Measurements from ENCODE around the gene ARHGEF12.

The ARHGEF12 gene

DNA sequence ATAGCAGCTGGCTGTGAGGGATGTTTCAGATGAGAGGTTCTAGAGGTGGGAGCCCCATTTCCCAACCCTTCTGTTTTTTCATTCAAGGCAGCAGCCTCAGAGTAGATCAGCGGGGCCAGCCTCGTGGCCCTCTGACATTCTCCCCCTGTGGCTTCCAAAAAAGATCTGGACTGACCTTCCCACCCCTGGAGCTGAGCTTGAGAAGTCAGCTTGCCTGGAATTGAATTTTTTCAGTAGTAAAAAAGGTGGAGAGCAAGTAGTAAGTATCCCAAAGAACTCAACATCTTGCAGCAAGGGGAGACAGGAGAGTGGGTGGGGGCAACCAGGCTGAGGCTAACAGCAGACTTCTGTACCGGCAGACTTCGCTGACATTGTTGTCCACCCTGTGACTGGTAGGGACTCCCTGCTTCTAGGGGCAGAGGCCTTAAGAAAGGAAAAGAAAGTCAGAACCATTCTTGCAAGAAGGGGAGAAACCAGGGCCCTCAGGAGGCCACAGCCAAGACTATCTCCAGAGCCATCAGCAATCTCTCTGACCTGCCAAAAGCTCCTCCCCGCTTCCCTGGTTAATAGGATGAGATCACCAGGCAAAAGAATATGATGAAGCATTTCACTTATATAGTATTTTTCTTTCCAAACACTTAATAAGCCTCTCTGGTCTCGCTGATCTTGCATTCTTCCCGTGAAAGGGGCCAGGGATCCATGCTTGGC is 173.3 kb downstream of the ARHGEF12 start:
- Histone ChIP-seq H3K36me3 (ENCODE audit: insufficient read depth) (no peaks in the 10 kb centered on the region), H2AFZ (ENCODE audit: low read depth) (no peak overlapping the region), H3K27me3 (ENCODE audit: insufficient read depth, low read depth) (no peaks in the 10 kb centered on the region), H3K79me2 (ENCODE audit: insufficient read depth, low read depth) (no peaks in the 10 kb centered on the region), H3K4me1 (ENCODE audit: low read depth, poor library complexity, severe bottlenecking) (no peaks in the 10 kb centered on the region), H3K27ac (no peak overlapping the region), H3K9ac (no peak overlapping the region), H3K4me2 (no peak overlapping the region), H4K20me1 (ENCODE audit: insufficient read depth) (no peaks in the 10 kb centered on the region), H3K4me3 (IDR thresholded peaks at IDR 0.05; ENCODE audit: insufficient read depth, low read depth, low read length) (no peak overlapping the region)
- TF ChIP-seq, protein P1, sequence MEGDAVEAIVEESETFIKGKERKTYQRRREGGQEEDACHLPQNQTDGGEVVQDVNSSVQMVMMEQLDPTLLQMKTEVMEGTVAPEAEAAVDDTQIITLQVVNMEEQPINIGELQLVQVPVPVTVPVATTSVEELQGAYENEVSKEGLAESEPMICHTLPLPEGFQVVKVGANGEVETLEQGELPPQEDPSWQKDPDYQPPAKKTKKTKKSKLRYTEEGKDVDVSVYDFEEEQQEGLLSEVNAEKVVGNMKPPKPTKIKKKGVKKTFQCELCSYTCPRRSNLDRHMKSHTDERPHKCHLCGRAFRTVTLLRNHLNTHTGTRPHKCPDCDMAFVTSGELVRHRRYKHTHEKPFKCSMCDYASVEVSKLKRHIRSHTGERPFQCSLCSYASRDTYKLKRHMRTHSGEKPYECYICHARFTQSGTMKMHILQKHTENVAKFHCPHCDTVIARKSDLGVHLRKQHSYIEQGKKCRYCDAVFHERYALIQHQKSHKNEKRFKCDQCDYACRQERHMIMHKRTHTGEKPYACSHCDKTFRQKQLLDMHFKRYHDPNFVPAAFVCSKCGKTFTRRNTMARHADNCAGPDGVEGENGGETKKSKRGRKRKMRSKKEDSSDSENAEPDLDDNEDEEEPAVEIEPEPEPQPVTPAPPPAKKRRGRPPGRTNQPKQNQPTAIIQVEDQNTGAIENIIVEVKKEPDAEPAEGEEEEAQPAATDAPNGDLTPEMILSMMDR (conservative IDR thresholded peaks at IDR 0.05; ENCODE audit: low read depth, low read length) = no peak

DNA sequence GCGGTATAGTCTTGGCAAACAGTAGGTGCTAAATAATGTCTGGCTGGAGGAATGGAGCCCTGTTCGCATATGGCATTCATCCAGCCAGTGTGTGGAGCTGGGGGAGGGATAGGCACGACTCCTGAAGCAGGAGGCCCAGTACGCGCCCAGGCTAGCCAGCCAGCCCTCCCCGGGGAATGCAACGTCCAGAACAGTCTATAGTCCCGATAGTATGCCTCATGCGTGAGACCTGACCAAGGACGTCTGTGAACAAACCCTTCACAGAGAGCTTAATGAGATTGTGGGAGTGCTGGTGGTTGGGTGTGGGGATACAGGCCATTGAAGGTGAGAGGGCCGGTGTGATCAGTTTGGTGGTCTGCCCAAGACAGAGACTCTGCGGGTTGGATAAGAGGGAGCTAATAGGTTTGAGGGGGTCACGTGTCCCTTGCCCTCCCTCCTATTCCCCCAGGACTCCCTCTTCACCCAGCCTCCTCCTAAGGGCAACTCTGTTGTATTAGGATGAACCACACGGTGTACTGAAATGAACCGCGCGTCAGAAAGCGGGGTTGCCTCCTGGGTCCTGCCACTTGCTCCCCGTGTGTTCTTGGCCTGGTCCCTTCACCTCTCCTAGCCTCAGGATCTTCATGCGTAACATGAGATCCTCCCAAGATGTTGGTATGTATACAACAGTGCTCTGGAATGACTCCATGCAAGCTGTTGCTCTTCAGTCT is 174.3 kb downstream of the ARHGEF12 start:
- no peaks in the 10 kb centered on the region for H3K79me2 ChIP-seq (ENCODE audit: insufficient read depth, low read depth)
- no peaks in the 10 kb centered on the region for H3K36me3 ChIP-seq (ENCODE audit: insufficient read depth)
- H3K9ac ChIP-seq = no peak overlapping the region
- H3K4me1 ChIP-seq (ENCODE audit: low read depth, poor library complexity, severe bottlenecking) = no peaks in the 10 kb centered on the region
- no peak overlapping the region for H3K4me3 ChIP-seq (IDR thresholded peaks at IDR 0.05; ENCODE audit: insufficient read depth, low read depth, low read length)
- H3K27ac ChIP-seq = no peak overlapping the region
- H3K27me3 ChIP-seq (ENCODE audit: insufficient read depth, low read depth) = no peaks in the 10 kb centered on the region
- no peaks in the 10 kb centered on the region for H4K20me1 ChIP-seq (ENCODE audit: insufficient read depth)
- no peak overlapping the region for H2AFZ ChIP-seq (ENCODE audit: low read depth)
- no peak overlapping the region for H3K4me2 ChIP-seq
- TF ChIP-seq, protein P1 (conservative IDR thresholded peaks at IDR 0.05; ENCODE audit: low read depth, low read length) = no peak

DNA sequence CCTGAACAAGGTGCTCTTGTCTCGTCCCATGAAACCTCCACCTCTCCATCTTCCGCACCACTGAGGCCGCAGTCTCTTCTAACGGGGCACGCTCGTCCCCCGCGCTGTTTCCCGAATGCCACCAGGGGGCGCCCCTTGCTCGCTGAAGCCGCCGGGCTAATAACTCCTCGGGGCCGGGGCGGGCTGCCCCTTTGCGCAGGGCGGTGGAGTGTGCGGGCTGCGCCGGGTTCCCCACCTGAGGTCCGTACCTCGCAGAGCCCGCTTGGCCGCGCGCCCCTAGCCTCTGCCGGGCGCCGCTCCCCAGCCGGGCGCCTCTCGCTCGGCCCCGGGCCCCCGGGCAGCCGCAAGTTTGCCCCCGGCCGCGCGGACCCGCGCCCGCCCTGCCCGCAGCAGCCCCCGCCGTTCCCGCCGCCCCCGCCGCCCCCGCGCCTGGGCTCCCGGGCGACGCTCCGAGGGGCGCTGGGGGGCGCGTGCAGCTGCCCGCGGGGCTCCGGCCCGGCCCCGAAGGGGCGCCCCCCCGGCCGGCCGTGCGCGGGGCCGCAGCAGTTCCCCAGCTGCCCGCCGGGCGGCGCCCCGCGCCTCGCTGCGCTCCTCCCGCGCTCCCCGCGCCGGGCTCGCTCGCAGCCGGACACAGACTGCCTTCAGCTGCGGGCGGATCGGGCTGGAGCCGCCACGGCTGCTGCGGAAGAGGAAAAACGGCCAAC is 175.1 kb downstream of the ARHGEF12 start, which contains the start of gene GRIK4:
Gene GRIK4 (plus strand): TSS at position 633 of the 704 bp plus-strand sequence. CDS start 148,571 bp downstream, outside the sequence.
- Histone ChIP-seq H3K4me2 (no peak within 1 kb of the TSS), H3K27me3 (ENCODE audit: insufficient read depth, low read depth) (no peaks in the 10 kb centered on the region), H3K27ac (no peak within 1 kb of the TSS), H3K79me2 (ENCODE audit: insufficient read depth, low read depth) (no peaks in the 10 kb centered on the region), H3K4me1 (ENCODE audit: low read depth, poor library complexity, severe bottlenecking) (no peaks in the 10 kb centered on the region), H3K36me3 (ENCODE audit: insufficient read depth) (no peaks in the 10 kb centered on the region), H3K4me3 (IDR thresholded peaks at IDR 0.05; ENCODE audit: insufficient read depth, low read depth, low read length) (no peak within 1 kb of the TSS), H2AFZ (ENCODE audit: low read depth) (no peak within 1 kb of the TSS; the same call in 1 of the 2 replicates), H3K9ac (no peak within 1 kb of the TSS), H4K20me1 (ENCODE audit: insufficient read depth) (no peaks in the 10 kb centered on the region)
- TF ChIP-seq, protein P1 (conservative IDR thresholded peaks at IDR 0.05; ENCODE audit: low read depth, low read length) = peak; percentile 73

DNA sequence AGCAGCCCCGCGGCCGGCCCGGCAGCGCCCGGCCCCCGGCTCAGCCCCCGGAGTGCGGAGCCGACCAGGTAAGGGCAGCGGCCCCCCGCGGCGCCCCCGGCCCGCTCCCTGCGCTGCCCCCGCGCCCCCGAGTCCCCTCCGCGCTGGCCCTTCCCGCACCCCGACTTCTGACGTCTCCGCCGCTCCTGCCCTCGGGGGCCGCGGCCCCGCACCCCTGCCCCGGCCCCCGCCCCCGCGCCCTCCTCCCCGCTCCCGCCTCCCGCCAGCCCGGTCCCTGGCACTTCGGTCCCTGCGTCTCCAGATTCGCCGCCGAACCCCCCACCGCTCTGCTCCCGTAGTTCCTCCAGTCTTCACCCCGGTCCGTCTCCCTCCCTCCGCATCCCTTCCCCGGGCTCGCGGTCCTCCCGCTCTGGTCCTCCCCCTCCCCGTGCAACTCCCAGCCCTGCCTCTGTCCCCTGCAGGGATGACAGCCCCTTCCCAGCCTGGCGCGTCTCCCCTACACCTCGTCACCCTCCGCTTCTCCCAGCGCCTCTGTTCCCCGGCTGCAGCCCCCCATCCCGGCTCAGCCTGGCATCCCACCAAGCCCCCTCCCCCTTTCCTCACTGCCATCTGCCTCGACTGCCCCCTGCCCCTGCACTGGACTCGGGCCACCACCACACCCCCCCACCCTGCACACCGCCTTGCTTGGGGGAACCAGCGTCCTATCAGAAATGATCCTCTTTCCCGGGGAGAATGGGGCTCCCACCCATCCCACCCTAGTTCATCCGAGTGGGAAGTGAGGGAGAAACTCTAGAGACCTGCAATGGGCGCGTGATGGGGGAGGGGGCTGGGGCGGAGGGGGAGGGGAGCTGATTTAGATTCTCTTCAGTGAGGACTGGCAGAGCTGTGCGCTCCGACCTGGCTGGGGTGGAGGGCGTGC is 175.9 kb downstream of the ARHGEF12 start:
- no peak overlapping the region; the same call in 1 of the 2 replicates for H2AFZ ChIP-seq (ENCODE audit: low read depth)
- H3K27me3 ChIP-seq (ENCODE audit: insufficient read depth, low read depth) = no peaks in the 10 kb centered on the region
- no peaks in the 10 kb centered on the region for H3K4me1 ChIP-seq (ENCODE audit: low read depth, poor library complexity, severe bottlenecking)
- H4K20me1 ChIP-seq (ENCODE audit: insufficient read depth) = no peaks in the 10 kb centered on the region
- no peak overlapping the region for H3K9ac ChIP-seq
- no peaks in the 10 kb centered on the region for H3K79me2 ChIP-seq (ENCODE audit: insufficient read depth, low read depth)
- H3K36me3 ChIP-seq (ENCODE audit: insufficient read depth) = no peaks in the 10 kb centered on the region
- TF ChIP-seq, protein P1 (conservative IDR thresholded peaks at IDR 0.05; ENCODE audit: low read depth, low read length) = no peak
- no peak overlapping the region for H3K4me3 ChIP-seq (IDR thresholded peaks at IDR 0.05; ENCODE audit: insufficient read depth, low read depth, low read length)
- H3K27ac ChIP-seq = no peak overlapping the region
- H3K4me2 ChIP-seq = no peak overlapping the region

All from KMS-11 (cell line).